Cardiac muscle cell (in vitro differentiated cells and primary cell): ENCODE results near the gene USP38. TPM values are rescaled to one million over a fixed set of nuclear protein-coding genes. Genes with fewer than 3 reads are reported as not detected.

Source experiments
- DNase-seq, 2 donors: peaks; one replicate each; pipeline versions ENCODE4 v3.0.0 to v3.0.0-alpha.2; 2010 to 2017; ENCODE audit warnings: low read depth in 1 of 2, low spot score in 1 of 2
- H3K27ac ChIP-seq: fragments of 200-600 bp; sonication (generic); 2 replicates; pipeline ENCODE4 v1.5.1; 2016
- H3K27me3 ChIP-seq: fragments of 200-600 bp; sonication (generic); 2 replicates; pipeline ENCODE4 v1.6.0; 2016; ENCODE audit warnings: control low read depth
- H3K36me3 ChIP-seq: fragments of 200-600 bp; sonication (generic); 2 replicates; pipeline ENCODE4 v1.5.1; 2016; ENCODE audit warnings: control low read depth
- H3K4me1 ChIP-seq: fragments of 200-600 bp; sonication (generic); 2 replicates; pipeline ENCODE4 v1.8.1; 2017; ENCODE audit warnings: low read depth, mild to moderate bottlenecking, mixed run types
- H3K4me3 ChIP-seq: fragments of 200-600 bp; sonication (generic); 2 replicates; pipeline ENCODE4 v1.5.1; 2016; ENCODE audit warnings: mild to moderate bottlenecking
- H3K9me3 ChIP-seq: fragments of 200-600 bp; sonication (generic); 2 replicates; pipeline ENCODE4 v1.5.1; 2017; ENCODE audit warnings: low read depth, mild to moderate bottlenecking, control low read depth
- polyA plus RNA-seq: library from polyadenylated mRNA; unstranded; fragments of >200 nt; fragmentation: Nextera tagmentation; extraction: Ambion mirVana; gene quantifications from 2 replicates; pipeline ENCODE4 v1.2.1, GENCODE V29; 2016
- total RNA-seq: library from RNA; depleted of rRNA; stranded (reverse); fragments of >200 nt; gene quantifications from 2 replicates; pipeline ENCODE4 v1.2.3, GENCODE V29; 2016
- TF ChIP-seq, protein P1 (sequence below): IDR thresholded peaks from 2 replicates; pipeline ENCODE4 v1.5.1; 2012; ENCODE audit warnings: low read depth, mild to moderate bottlenecking, low read length

Gene USP38
- total and polyA plus RNA-seq, 2 experiments from 2014 or later = 8.7 to 21.0 TPM

DNA sequence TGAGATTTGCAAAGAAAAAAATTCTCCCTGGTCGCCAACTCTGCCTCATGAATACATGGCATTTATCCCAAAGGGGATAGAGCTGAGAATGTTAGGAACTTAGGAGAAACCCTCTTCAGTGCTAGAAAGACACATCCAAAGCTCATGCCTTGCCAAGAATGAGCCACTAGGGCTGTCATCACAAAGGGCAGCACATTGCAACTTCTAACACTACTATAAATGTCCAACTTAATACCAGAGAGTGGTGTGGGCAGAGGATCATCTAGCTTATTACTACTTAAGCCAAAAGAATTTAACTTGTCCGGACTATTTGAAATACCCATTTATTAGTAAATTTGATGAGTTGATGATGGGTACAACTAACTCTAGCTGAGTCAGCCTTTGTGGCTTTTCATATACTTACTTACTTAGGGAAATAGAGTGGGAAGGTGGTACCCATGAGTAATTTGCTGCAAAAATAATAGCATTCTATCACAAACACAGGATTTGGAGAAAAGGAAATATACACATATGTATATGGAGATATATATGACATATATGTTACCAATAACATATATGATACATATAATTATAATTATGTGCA is 85.6 kb downstream of the USP38 start:
- Histone ChIP-seq H3K27me3 (no peaks in the 10 kb centered on the region), H3K27ac (no peak overlapping the region), H3K36me3 (no peaks in the 10 kb centered on the region), H3K9me3 (no peaks in the 10 kb centered on the region), H3K4me1 (no peaks in the 10 kb centered on the region), H3K4me3 (no peak overlapping the region)
- TF ChIP-seq, protein P1, sequence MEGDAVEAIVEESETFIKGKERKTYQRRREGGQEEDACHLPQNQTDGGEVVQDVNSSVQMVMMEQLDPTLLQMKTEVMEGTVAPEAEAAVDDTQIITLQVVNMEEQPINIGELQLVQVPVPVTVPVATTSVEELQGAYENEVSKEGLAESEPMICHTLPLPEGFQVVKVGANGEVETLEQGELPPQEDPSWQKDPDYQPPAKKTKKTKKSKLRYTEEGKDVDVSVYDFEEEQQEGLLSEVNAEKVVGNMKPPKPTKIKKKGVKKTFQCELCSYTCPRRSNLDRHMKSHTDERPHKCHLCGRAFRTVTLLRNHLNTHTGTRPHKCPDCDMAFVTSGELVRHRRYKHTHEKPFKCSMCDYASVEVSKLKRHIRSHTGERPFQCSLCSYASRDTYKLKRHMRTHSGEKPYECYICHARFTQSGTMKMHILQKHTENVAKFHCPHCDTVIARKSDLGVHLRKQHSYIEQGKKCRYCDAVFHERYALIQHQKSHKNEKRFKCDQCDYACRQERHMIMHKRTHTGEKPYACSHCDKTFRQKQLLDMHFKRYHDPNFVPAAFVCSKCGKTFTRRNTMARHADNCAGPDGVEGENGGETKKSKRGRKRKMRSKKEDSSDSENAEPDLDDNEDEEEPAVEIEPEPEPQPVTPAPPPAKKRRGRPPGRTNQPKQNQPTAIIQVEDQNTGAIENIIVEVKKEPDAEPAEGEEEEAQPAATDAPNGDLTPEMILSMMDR = no peak
- DNase-seq = no peak

Other genes with a start within 250 kb of the USP38 start
- 35.8 and 63.9 TPM in 2 replicates for gene GAB1, start 152.0 kb downstream of the USP38 start, total RNA-seq
- 11.9 and 16.0 TPM in 2 replicates for gene GAB1, start 152.0 kb downstream of the USP38 start, polyA plus RNA-seq